ENCODE results near the gene AGMO. TPM values are rescaled to one million over a fixed set of nuclear protein-coding genes. Genes with fewer than 3 reads are reported as not detected.

The AGMO gene
- total RNA-seq, 2 donors from 2014 or later = not detected

DNA sequence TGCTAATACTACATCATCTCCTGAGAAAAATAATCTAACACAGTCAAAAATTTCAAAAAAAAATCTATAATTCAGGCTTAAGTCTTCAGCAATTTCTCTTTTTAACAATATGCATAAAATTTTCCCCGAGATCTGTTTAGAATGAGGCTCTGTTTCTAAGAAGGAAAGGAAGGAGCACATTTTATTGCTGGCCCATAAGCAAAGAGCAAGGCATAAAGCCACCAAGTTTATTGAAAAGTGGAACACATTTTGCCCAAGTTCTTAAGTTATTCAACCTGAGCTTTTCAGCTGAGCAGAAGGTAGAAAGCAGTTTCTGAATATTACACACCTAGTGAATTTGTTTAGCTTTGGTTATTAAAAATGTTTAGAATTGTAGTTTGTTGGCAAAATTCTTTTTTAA, 73.9 kb downstream of the AGMO start:
- Mint-ChIP-seq H3K4me3 (no peak overlapping the region), H3K27ac (no peak overlapping the region), H3K9me3 (peaks cover 4 to 7% of the 10 kb centered on the region in 2 donors), H3K4me1 (ENCODE audit: low read depth) (no peaks in the 10 kb centered on the region), H3K36me3 (ENCODE audit: insufficient read depth in 2 of 2) (no peaks in the 10 kb centered on the region), H3K27me3 (ENCODE audit: low read depth) (no peaks in the 10 kb centered on the region)
- no peak for ATAC-seq (replicated peaks in 1 of 2)
- DNase-seq = no peak

DNA sequence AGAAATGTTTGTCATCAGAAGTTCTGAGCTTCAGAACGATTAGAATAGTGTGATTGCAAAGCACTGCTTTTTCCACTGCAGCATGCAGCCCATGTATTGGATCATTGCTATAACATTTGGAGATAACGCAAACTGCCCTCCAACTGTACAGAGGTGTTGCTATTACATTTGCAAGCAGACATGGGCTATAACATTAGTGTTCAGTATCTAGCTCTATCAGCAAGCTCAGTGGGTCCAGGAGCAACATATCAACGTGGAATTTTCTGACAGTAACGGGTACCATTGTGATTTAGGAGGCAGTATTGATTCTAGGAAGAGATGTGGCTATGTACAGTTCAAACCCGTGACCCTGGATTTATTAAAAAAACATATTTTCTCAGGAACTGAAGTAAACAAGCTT, 75.8 kb downstream of the AGMO start:
- H3K27ac Mint-ChIP-seq = no peak overlapping the region
- H3K9me3 Mint-ChIP-seq = peaks cover 6 to 7% of the 10 kb centered on the region in 2 donors
- ATAC-seq (replicated peaks in 1 of 2) (no peak), DNase-seq (no peak)
- no peaks in the 10 kb centered on the region for H3K36me3 Mint-ChIP-seq (ENCODE audit: insufficient read depth in 2 of 2)
- H3K4me1 Mint-ChIP-seq (ENCODE audit: low read depth) = no peaks in the 10 kb centered on the region
- no peaks in the 10 kb centered on the region for H3K27me3 Mint-ChIP-seq (ENCODE audit: low read depth)
- no peak overlapping the region for H3K4me3 Mint-ChIP-seq

DNA sequence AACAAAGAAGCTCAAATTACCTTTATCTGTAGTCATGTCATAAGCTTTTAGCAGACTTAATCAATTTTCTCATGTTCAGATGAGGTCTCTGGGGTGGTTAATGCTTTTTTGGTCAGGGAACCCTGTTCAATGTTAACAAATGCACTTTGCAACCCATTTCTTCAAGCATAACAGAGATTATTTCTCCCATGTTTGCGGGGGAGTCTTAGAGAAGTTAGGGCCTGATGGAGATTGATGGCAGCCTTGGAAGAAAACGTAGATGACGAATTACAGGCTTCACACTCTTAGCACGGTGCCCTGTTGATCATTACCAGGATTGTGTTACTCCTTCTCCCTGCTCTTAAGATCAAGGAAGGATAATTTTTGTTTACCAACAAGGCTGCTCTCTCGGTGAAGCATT, 76.4 kb downstream of the AGMO start:
- Mint-ChIP-seq H3K27me3 (ENCODE audit: low read depth) (no peaks in the 10 kb centered on the region), H3K4me1 (ENCODE audit: low read depth) (no peaks in the 10 kb centered on the region), H3K36me3 (ENCODE audit: insufficient read depth in 2 of 2) (no peaks in the 10 kb centered on the region), H3K27ac (no peak overlapping the region), H3K9me3 (peaks cover 6 to 7% of the 10 kb centered on the region in 2 donors), H3K4me3 (no peak overlapping the region)
- DNase-seq (no peak), ATAC-seq (replicated peaks in 1 of 2) (no peak)

DNA sequence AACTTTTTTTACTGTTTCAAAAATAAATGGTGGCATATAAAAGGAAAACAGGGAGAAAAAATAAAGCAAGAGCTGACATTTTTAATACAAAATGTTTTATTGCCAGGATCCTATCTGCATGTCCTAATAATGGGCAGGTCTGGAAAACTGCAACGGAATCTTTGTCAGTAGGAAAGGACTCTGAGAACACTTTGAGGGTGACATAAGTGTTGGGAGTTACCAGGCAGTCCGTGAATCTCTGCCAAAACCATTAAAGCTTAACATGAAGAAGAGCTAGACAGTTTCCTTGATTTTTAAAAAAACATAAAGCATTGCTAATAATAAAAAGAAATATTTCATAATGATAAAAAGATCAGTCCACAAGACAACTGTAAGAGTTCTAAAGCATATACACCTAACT, 80.7 kb downstream of the AGMO start:
- Mint-ChIP-seq H3K4me3 (no peak overlapping the region), H3K36me3 (ENCODE audit: insufficient read depth in 2 of 2) (no peaks in the 10 kb centered on the region), H3K9me3 (peaks cover 10 to 11% of the 10 kb centered on the region in 2 donors), H3K27ac (no peak overlapping the region), H3K27me3 (ENCODE audit: low read depth) (no peaks in the 10 kb centered on the region), H3K4me1 (ENCODE audit: low read depth) (no peaks in the 10 kb centered on the region)
- ATAC-seq (replicated peaks in 1 of 2) = no peak
- DNase-seq = no peak

DNA sequence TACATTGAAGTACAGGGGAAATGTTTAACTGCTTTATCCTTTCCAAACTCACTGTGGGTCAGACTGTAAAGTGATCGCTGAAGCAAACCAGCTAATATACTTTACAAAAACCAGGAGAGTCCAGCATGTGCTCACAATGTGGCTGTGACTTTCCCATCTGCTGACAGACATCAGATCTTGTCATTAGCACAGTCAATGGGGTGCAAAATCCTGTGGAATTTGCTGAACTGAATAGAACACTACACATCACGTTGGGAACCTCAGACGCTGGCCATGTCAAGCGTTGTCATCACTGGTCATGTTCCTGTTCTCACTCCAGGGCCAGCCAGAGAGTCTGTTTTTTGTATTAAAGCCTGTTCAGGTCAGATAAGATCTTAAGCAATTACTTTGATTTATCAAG, 83.4 kb downstream of the AGMO start:
- Mint-ChIP-seq H3K27me3 (ENCODE audit: low read depth) (no peaks in the 10 kb centered on the region), H3K4me3 (no peak overlapping the region), H3K36me3 (ENCODE audit: insufficient read depth in 2 of 2) (no peaks in the 10 kb centered on the region), H3K27ac (no peak overlapping the region), H3K4me1 (ENCODE audit: low read depth) (no peaks in the 10 kb centered on the region), H3K9me3 (peaks cover 6% of the 10 kb centered on the region in 2 donors)
- DNase-seq = no peak
- no peak for ATAC-seq (replicated peaks in 1 of 2)

DNA sequence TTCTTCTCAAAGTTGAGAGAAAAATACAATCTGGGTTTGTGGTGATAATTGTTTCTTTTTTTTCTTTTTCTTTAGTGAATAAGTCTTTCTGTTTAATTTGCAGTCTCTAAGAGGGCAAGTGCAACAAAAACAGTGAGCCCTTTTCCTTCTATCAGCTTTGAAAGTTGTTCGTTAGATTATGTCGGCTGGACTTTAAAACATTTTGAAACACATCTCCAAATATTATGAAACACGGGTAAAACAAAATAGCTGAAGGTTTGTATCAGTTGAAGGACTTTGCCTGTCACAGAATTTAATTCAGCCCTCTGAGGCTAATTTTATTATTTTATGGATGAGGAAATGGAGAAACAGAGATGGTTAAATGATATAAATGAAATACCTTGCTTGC, 85.3 kb downstream of the AGMO start:
- Mint-ChIP-seq H3K36me3 (ENCODE audit: insufficient read depth in 2 of 2) (no peaks in the 10 kb centered on the region), H3K9me3 (peaks cover 3 to 6% of the 10 kb centered on the region in 2 donors), H3K27me3 (ENCODE audit: low read depth) (no peaks in the 10 kb centered on the region), H3K4me1 (ENCODE audit: low read depth) (no peaks in the 10 kb centered on the region), H3K4me3 (no peak overlapping the region), H3K27ac (no peak overlapping the region)
- DNase-seq (no peak), ATAC-seq (replicated peaks in 1 of 2) (no peak)

DNA sequence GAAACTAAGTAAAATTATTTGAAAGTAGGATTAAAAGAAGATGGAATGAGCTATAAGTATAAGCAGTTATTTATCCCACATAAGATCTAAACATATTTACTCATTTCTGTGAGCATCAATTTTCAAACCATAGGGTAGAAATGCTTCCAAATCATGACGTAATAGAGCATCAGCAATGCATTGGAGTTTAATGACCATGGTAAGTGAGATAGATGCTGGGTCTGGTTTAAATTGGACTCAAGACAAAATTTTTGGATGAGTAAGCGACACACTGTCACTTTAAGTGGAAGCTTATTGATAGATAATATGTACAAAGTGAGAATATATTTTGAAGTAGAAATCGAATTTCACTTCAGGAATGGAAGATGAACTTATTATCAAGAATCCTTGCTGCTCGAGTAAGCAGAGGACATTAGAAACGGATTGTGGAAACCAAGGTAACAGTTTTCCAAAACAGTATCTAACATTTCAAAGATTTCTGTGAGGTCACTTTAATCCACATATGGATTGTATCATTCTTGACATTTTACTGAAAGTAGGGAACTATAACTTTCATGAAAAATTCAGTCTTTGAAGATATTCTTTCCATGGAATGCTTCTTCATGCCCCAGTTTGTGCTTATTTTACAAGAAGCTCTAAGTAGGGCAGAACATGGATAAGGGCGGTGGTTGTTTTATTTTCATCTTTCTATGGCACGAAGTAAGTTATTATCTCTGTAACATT, 85.8 kb downstream of the AGMO start:
- H3K36me3 Mint-ChIP-seq (ENCODE audit: insufficient read depth in 2 of 2) = no peaks in the 10 kb centered on the region
- H3K27ac Mint-ChIP-seq = no peak overlapping the region
- no peak for ATAC-seq (replicated peaks in 1 of 2)
- no peaks in the 10 kb centered on the region for H3K4me1 Mint-ChIP-seq (ENCODE audit: low read depth)
- no peak for DNase-seq
- H3K9me3 Mint-ChIP-seq = peaks cover 3 to 6% of the 10 kb centered on the region in 2 donors
- H3K4me3 Mint-ChIP-seq = no peak overlapping the region
- no peaks in the 10 kb centered on the region for H3K27me3 Mint-ChIP-seq (ENCODE audit: low read depth)

DNA sequence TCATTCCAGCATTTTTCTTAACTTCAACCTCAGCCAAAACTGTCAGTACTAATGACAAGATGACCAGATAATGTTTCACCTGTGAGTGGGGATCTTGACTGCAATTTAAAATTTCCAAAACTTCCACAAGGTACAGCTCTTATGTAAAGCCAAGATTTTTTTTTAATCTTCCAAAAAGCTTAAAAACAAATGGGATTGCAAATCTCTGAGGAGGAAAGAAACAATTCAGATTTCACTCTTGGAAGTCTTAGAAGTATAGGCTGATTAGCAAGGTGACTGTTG, 90.2 kb downstream of the AGMO start:
- no peaks in the 10 kb centered on the region for H3K4me1 Mint-ChIP-seq (ENCODE audit: low read depth)
- H3K27ac Mint-ChIP-seq = no peak overlapping the region
- peaks cover 0 to 5% of the 10 kb centered on the region in 2 donors for H3K9me3 Mint-ChIP-seq
- no peaks in the 10 kb centered on the region for H3K27me3 Mint-ChIP-seq (ENCODE audit: low read depth)
- no peaks in the 10 kb centered on the region for H3K36me3 Mint-ChIP-seq (ENCODE audit: insufficient read depth in 2 of 2)
- no peak overlapping the region for H3K4me3 Mint-ChIP-seq
- no peak for DNase-seq
- no peak for ATAC-seq (replicated peaks in 1 of 2)

DNA sequence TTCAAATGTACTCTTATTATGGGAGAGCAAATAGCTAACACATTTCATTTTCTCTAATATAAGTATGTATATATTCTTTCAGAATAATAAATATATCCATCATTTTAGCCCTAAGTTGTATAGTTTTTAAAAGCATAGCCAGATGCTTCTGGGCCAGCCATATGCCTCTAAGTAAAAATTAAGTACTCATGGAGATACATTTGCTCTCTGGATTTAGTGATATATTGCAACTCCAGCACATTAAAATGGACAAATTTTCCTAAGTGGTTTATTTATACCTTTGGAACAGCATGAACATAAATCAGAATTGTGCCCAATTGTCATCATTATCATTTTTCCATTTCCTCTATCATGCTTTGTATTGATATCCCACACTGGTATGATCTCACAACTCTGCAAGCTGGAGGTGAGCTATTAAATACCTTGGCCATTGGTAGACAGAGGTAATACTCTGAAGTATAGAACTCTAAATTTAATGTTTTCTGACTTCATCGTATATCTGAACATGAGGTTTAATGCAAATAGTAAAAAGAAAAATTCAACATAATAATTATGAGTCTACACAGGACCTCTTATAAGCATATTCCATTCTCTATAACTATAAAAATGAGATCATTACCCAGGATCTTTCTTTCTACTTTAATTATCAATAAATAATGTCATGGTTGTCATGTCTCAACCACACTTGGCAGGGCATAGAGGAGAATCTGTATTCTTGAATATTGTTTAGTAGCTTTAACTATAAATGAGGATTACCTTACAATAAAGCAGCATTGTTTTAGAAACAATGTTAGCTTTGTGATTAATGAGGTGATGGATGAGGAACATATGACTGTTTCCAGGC, 90.8 kb downstream of the AGMO start:
- Mint-ChIP-seq H3K27ac (no peak overlapping the region), H3K27me3 (ENCODE audit: low read depth) (no peaks in the 10 kb centered on the region), H3K4me3 (no peak overlapping the region), H3K9me3 (peaks cover 0 to 5% of the 10 kb centered on the region in 2 donors), H3K4me1 (ENCODE audit: low read depth) (no peaks in the 10 kb centered on the region), H3K36me3 (ENCODE audit: insufficient read depth in 2 of 2) (no peaks in the 10 kb centered on the region)
- DNase-seq (no peak), ATAC-seq (replicated peaks in 1 of 2) (no peak)

DNA sequence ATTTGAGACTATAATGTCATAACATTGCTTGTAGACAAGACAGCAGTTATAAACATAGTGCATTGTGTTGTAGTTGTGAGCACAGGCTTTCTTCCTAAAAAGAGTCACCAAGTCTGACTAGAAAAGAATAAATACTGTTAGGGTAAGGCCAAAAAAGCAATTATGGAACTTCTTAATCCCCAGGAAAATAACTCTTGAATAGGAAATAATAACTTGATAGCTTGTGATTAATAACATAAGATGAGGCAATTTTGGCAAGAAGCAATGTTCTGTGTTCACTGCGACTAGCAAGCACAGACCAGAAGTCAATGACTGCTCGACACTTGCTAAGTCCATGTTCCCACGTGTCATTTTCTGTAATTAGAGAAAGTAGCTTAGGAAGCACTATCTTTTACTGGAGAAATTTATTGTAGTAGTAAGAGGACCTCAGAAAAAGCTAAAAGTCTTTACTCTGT, 97.1 kb downstream of the AGMO start:
- no peaks in the 10 kb centered on the region for H3K27me3 Mint-ChIP-seq (ENCODE audit: low read depth)
- no peak overlapping the region for H3K4me3 Mint-ChIP-seq
- no peaks in the 10 kb centered on the region for H3K4me1 Mint-ChIP-seq (ENCODE audit: low read depth)
- ATAC-seq (replicated peaks in 1 of 2) (no peak), DNase-seq (no peak)
- no peaks in the 10 kb centered on the region for H3K36me3 Mint-ChIP-seq (ENCODE audit: insufficient read depth in 2 of 2)
- H3K27ac Mint-ChIP-seq = no peak overlapping the region
- peaks cover 0 to 4% of the 10 kb centered on the region in 2 donors for H3K9me3 Mint-ChIP-seq

DNA sequence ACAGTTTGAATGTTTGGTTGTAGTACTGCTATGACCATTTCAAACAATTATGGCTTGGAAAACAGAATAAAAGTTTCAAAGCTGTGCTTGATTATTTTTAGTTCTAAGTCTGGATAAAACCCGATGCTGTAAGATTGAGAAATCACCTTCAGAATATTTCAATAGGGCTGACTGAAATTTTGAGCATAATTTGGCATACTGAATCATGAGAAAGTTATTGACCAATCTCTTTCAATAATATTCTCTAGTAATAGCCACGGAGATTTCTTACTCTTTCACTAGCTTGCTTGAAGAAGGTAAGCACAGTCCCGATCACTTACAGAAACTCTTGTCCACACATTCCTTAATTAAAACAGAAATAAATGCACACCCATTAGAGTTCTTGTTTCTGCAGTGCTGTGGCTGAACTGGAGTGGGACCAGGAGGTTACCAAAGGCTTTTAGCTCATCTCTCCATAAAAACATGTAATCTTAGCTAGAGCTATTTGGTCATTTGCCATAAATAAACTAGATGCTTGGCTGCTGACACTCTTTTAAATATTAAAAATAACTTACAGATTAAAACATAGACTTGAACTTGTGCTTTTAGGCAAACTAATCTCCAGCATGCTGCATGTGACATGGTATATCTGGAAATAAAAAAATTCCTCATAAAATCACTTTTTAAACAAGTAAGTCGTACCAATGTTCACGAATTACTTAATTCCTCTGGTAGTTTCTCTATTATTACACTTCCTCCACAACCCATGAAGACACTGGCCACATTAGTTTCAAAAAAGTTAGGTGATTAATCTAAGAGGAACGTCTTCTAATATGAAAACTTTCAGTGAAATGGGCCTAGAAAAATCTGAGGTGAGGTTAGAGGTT, 97.8 kb downstream of the AGMO start:
- no peak for ATAC-seq (replicated peaks in 1 of 2)
- no peak for DNase-seq
- no peaks in the 10 kb centered on the region for H3K4me1 Mint-ChIP-seq (ENCODE audit: low read depth)
- H3K27me3 Mint-ChIP-seq (ENCODE audit: low read depth) = no peaks in the 10 kb centered on the region
- H3K4me3 Mint-ChIP-seq = no peak overlapping the region
- no peak overlapping the region for H3K27ac Mint-ChIP-seq
- no peaks in the 10 kb centered on the region for H3K9me3 Mint-ChIP-seq
- H3K36me3 Mint-ChIP-seq (ENCODE audit: insufficient read depth in 2 of 2) = no peaks in the 10 kb centered on the region

DNA sequence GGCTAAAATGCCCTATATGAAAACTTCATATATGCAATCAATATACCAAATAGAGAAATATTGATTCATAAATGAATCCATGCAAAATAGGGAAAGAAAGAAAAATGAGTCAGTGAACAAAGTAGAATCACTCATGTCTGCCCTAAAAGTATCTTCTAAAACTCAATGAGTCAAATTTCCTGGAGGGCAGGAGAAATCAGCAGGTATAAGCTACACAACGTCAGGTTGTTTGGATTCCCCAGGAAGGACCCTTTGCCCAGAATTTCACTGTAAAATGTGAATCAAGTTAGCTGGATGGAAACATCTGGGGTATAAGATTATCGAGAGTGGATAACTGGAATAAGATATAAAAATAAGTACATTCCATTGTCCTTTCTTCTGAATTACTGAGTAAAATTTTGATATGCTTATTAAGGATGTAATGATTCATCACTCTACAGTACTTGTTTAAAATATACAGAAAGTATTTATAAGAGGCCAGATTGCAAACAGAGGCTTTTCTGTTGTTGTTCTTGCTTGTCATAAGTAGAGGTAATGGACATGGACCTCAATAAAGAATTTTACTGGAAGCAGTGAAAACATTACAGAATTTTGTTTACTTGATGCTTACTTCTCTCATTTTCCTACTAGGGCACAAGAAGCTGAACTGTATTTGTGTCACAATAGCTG, 99.0 kb downstream of the AGMO start:
- Mint-ChIP-seq H3K4me3 (no peak overlapping the region), H3K27ac (no peak overlapping the region), H3K4me1 (ENCODE audit: low read depth) (no peaks in the 10 kb centered on the region), H3K27me3 (ENCODE audit: low read depth) (no peaks in the 10 kb centered on the region), H3K9me3 (no peaks in the 10 kb centered on the region), H3K36me3 (ENCODE audit: insufficient read depth in 2 of 2) (no peaks in the 10 kb centered on the region)
- DNase-seq (no peak), ATAC-seq (replicated peaks in 1 of 2) (no peak)

DNA sequence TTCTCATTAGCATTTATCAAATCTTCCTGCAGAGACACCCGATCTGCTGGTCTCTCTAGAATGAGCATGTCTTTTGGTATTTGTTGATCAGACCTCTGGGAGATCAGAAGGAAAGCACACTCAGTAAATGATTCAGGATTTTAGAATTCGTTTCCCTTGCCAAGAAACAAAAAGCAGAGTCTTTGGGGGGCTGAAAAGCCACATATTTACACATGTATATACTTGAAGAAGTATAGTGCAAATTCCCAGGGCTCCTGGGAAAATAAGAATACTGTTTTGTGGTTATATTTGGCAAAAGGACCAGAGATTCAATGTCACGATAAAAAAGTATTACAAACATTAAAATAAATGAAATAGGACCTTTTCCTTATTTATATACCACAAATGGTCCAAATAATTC, 100.2 kb downstream of the AGMO start:
- no peak for DNase-seq
- ATAC-seq (replicated peaks in 1 of 2) = no peak
- Mint-ChIP-seq H3K36me3 (ENCODE audit: insufficient read depth in 2 of 2) (no peaks in the 10 kb centered on the region), H3K9me3 (no peaks in the 10 kb centered on the region), H3K4me1 (ENCODE audit: low read depth) (no peaks in the 10 kb centered on the region), H3K27ac (no peak overlapping the region), H3K4me3 (no peak overlapping the region), H3K27me3 (ENCODE audit: low read depth) (no peaks in the 10 kb centered on the region)

All from activated T-cell treated with anti-CD3 and anti-CD28 coated beads, Interleukin-2, amount 50 U/mL, for 72 hours (primary cell).